ENCODE data around the gene RPS21. TPM values are rescaled to one million over a fixed set of nuclear protein-coding genes. Genes with fewer than 3 reads are reported as not detected.
A peak's percentile ranks its signal among the peaks of the same experiment; 100 is the strongest.

Gene RPS21
- total RNA-seq, 1 experiment from 2014 or later, result 1,761 TPM

GRCh38 chr20:62369815-62370114 lies 17.1 kb upstream of the RPS21 start:
- in situ Hi-C loops (cut with HindIII; ENCODE audit: low pct_unique_long_range_greater_than_20kb, low sequenced_read_pairs), result no loop called here
- peaks cover 64% of the 10 kb centered on the region for H3K4me1 ChIP-seq (ENCODE audit: control insufficient read depth, insufficient read depth, low read length)

GRCh38 chr20:62370115-62370806 lies 16.6 kb upstream of the RPS21 start:
- in situ Hi-C loops (cut with HindIII; ENCODE audit: low pct_unique_long_range_greater_than_20kb, low sequenced_read_pairs) (no loop called here), intact Hi-C loops (cut with micrococcal nuclease; ENCODE audit: unreplicated experiment) (no loop called here)
- Histone ChIP-seq H3K27ac (ENCODE audit: low read length) (peak overlapping the region; percentile 94), H3K4me1 (ENCODE audit: control insufficient read depth, insufficient read depth, low read length) (peaks cover 65% of the 10 kb centered on the region), H3K9me3 (ENCODE audit: control insufficient read depth, insufficient read depth, low read depth, low read length) (no peaks in the 10 kb centered on the region), H3K36me3 (ENCODE audit: control insufficient read depth, insufficient read depth, low read length) (no peaks in the 10 kb centered on the region; the same call in 1 of the 2 replicates), H3K4me3 (ENCODE audit: low read depth in 2 of 2, low read length in 2 of 2) (no peak overlapping the region), H3K27me3 (ENCODE audit: control insufficient read depth, insufficient read depth, low read length) (no peaks in the 10 kb centered on the region)
- DNase-seq (ENCODE audit: low read depth, low spot score) (no peak), ATAC-seq (peak; percentile 37)
- ChIA-PET CTCF (interaction anchor here (0.9 kb wide), 1 partner anchor 68 kb away, joined by 3 read pairs; no protein-coding TSS in a partner anchor), POLR2A (interaction anchor here (0.6 kb wide), 2 partner anchors 9 to 111 kb away, joined by 4 read pairs; no protein-coding TSS in a partner anchor)
- BruUV-seq (replicated peaks), result no TSS peak
- TF ChIP-seq POLR2AphosphoS5 (IDR thresholded peaks at IDR 0.05; ENCODE audit: low read depth, low read length) (peak; percentile 27; the same call in 1 of the 2 replicates), CTCF (IDR thresholded peaks at IDR 0.05) (no peak), REST (IDR thresholded peaks at IDR 0.05; ENCODE audit: insufficient read depth in 1 of 2, low read depth in 2 of 2, low read length in 1 of 2) (peak; percentile 21 to 41; a peak in 1 of 4 replicates)

More at GRCh38 chr20:62369815-62370114, 17.1 kb upstream of the RPS21 start:
- POLR2A ChIA-PET, result interaction anchor here (0.6 kb wide), 2 partner anchors 9 to 111 kb away, joined by 4 read pairs; no protein-coding TSS in a partner anchor
- ATAC-seq, result no peak
- Histone ChIP-seq H3K4me3 (ENCODE audit: low read depth in 2 of 2, low read length in 2 of 2) (peak overlapping the region in 1 of 2 experiments; percentile 53; a peak in 1 of 4 replicates), H3K27me3 (ENCODE audit: control insufficient read depth, insufficient read depth, low read length) (no peaks in the 10 kb centered on the region), H3K27ac (ENCODE audit: low read length) (peak overlapping the region; percentile 94), H3K36me3 (ENCODE audit: control insufficient read depth, insufficient read depth, low read length) (no peaks in the 10 kb centered on the region; the same call in 1 of the 2 replicates), H3K9me3 (ENCODE audit: control insufficient read depth, insufficient read depth, low read depth, low read length) (no peaks in the 10 kb centered on the region)
- intact Hi-C loops (cut with micrococcal nuclease; ENCODE audit: unreplicated experiment), result no loop called here
- TF ChIP-seq POLR2AphosphoS5 (IDR thresholded peaks at IDR 0.05; ENCODE audit: low read depth, low read length), result no peak; the same call in 1 of the 2 replicates
- no peak for TF ChIP-seq TCF7L2 (IDR thresholded peaks at IDR 0.05; ENCODE audit: low read depth, low read length)
- BruUV-seq (replicated peaks), result TSS peak; percentile 67
- DNase-seq (ENCODE audit: low read depth, low spot score), result no peak
- CTCF ChIA-PET, result no interaction called here
